K562 (cell line): Measurements from ENCODE around the gene OR2D2. TPM values are rescaled to one million over a fixed set of nuclear protein-coding genes. Genes with fewer than 3 reads are reported as not detected.
A peak's percentile ranks its signal among the peaks of the same experiment; 100 is the strongest.

ENCODE experiments used
- ATAC-seq: fragments of 200-7000 bp; cut with Tn5 transposase; 3 replicates; pipeline ENCODE4 v1.9.1; 2020; ENCODE audit warnings: moderate library complexity
- BruUV-seq: library from RNA; stranded (reverse); fragments of 400-500 nt; replicated peaks from 2 replicates; lab custom pipeline; 2021; lab: Mats Ljungman, UMichigan
- CTCF ChIA-PET: fragments of 300-600 bp; formaldehyde crosslinking; extraction: SDS; loops from one replicate; lab custom pipeline; 2021; ENCODE audit warnings: low intra/inter-chr PET ratio; lab: Yijun Ruan, JAX
- POLR2A ChIA-PET: fragments of 300-600, 350-650 bp; sonication (Branson Sonifier 250); formaldehyde crosslinking; extraction: SDS; loops from one replicate; lab custom pipeline; 2021; ENCODE audit warnings: antibody characterized with exemption, inconsistent platforms; lab: Yijun Ruan, JAX
- DNase-seq, 4 experiments: peaks; one replicate each; pipeline versions ENCODE4 v3.0.0 to v3.0.0-alpha.2; 2011 to 2018; ENCODE audit warnings: low spot score in 3 of 4, mixed read lengths in 3 of 4; ENCODE audit errors: extremely low read depth in 1 of 4
- FAIRE-seq: peaks from 2 replicates; lab custom pipeline; 2011; peaks lifted over from hg19 to GRCh38; lab: Jason Lieb, UNC
- H2AFZ ChIP-seq: 2 replicates; pipeline ENCODE4 v1.6.0; 2011; ENCODE audit warnings: low read depth, low read length, control low read depth, inconsistent platforms
- H3K27ac ChIP-seq: fragments of 200-600 bp; 3 replicates; pipeline ENCODE4 v1.8.0; 2011; ENCODE audit warnings: low read depth, mild to moderate bottlenecking, control low read depth, inconsistent platforms, low read length, moderate library complexity, mixed read lengths; ENCODE audit errors: extremely low read depth
- H3K27me3 ChIP-seq, 2 experiments: fragments of 300-600 bp in 1 of 2; 2 replicates in 1 of 2; 3 replicates in 1 of 2; pipeline versions ENCODE4 v1.6.0 to v1.8.0; 2011; ENCODE audit warnings: inconsistent platforms in 2 of 2, low read length in 2 of 2, mild to moderate bottlenecking in 1 of 2, mixed read lengths in 1 of 2, moderate library complexity in 1 of 2; ENCODE audit not compliant: control insufficient read depth in 2 of 2, insufficient read depth in 2 of 2
- H3K36me3 ChIP-seq: fragments of 300-600 bp; 3 replicates; pipeline ENCODE4 v1.8.0; 2011; ENCODE audit warnings: mild to moderate bottlenecking, low read length, inconsistent platforms; ENCODE audit not compliant: control insufficient read depth, insufficient read depth
- H3K4me1 ChIP-seq, 2 experiments: fragments of 200-600 bp in 1 of 2; replicated peaks in 1 of 2; 2 replicates in 1 of 2; 3 replicates in 1 of 2; pipeline versions ENCODE4 v1.5.1 to v1.8.0; 2011; ENCODE audit warnings: inconsistent platforms in 2 of 2, low read length in 2 of 2, mild to moderate bottlenecking in 1 of 2, mixed read lengths in 1 of 2, moderate library complexity in 1 of 2; ENCODE audit not compliant: control insufficient read depth in 2 of 2, insufficient read depth in 2 of 2
- H3K4me2 ChIP-seq: 2 replicates; pipeline ENCODE4 v1.6.1; 2011; ENCODE audit warnings: low read length, control low read depth, inconsistent platforms, mixed read lengths; ENCODE audit not compliant: insufficient read depth
- H3K4me3 ChIP-seq: fragments of 200-600 bp; sonication (generic), shearing (Covaris generic); 2 replicates; pipeline ENCODE4 v1.5.1; 2016; ENCODE audit warnings: control low read depth, inconsistent platforms
- H3K79me2 ChIP-seq: fragments of 200-600 bp; 3 replicates; pipeline ENCODE4 v1.8.0; 2011; ENCODE audit warnings: low read length, inconsistent platforms; ENCODE audit not compliant: control insufficient read depth, insufficient read depth
- H3K9ac ChIP-seq, 2 experiments: 2 replicates each; pipeline versions ENCODE4 v1.6.0 to v1.6.1; 2011; ENCODE audit warnings: low read depth in 2 of 2, low read length in 2 of 2, control low read depth in 1 of 2, inconsistent platforms in 1 of 2, mild to moderate bottlenecking in 1 of 2, mixed read lengths in 1 of 2; ENCODE audit not compliant: insufficient read depth in 1 of 2
- H3K9me1 ChIP-seq: one replicate; pipeline ENCODE4 v1.6.0; 2011; ENCODE audit warnings: inconsistent platforms, mild to moderate bottlenecking, low read length, moderate library complexity; ENCODE audit not compliant: control insufficient read depth, insufficient read depth
- H3K9me3 ChIP-seq: replicated peaks from 2 replicates; pipeline ENCODE4 v1.5.1; 2011; ENCODE audit warnings: low read depth, low read length, inconsistent platforms; ENCODE audit not compliant: control insufficient read depth, insufficient read depth
- H4K20me1 ChIP-seq: replicated peaks from 2 replicates; pipeline ENCODE4 v1.6.1; 2011; ENCODE audit warnings: low read length, inconsistent platforms, mixed read lengths; ENCODE audit not compliant: control insufficient read depth, insufficient read depth
- DACH1 ChIP-seq: fragments of 450-650 bp; IDR thresholded peaks from 2 replicates; pipeline ENCODE4 v1.6.1; 2018; ENCODE audit not compliant: partially characterized antibody
- ZNF436 ChIP-seq: fragments of 250-450, 450-650 bp; sonication (Bioruptor Pico); formaldehyde crosslinking; IDR thresholded peaks from 2 replicates; pipeline ENCODE4 v1.7.0; 2020; ENCODE audit warnings: mild to moderate bottlenecking
- WGBS: fragments of 100-300 bp; shearing (Covaris generic); methylation state at CpG from one replicate; pipeline ENCODE4 v1.1.6; 2016; ENCODE audit warnings: low coverage, mixed read lengths; ENCODE audit not compliant: insufficient coverage; ENCODE audit errors: missing lambda C conversion rate; 5-methylcytosine and 5-hydroxymethylcytosine counted together
- in situ Hi-C: fragments of 300-500 bp; cut with MboI; formaldehyde crosslinking; loops from 4 replicates; pipeline ENCODE4 v1.15.0; 2018; ENCODE audit warnings: inconsistent platforms, mixed read lengths
- intact Hi-C: fragments of 100-400 bp; cut with micrococcal nuclease; formaldehyde crosslinking; loops from 2 replicates; pipeline ENCODE4 v1.14.2; 2022
- polyA plus RNA-seq, 8 experiments: library from polyadenylated mRNA; depleted of rRNA in 4 of 8; stranded (reverse) in 5 of 8; unstranded in 3 of 8; fragments of >200 nt; fragmentation: Nextera tagmentation in 2 of 8; fragmentation: Illumina TruSeq in 1 of 8; extraction: Ambion mirVana in 2 of 8; extraction: Trizol in 1 of 8; gene quantifications; 2 replicates each; pipeline versions ENCODE4 v1.2.1 to v1.2.3, GENCODE V29; 2011 to 2014; ENCODE audit warnings: inconsistent platforms in 1 of 8, missing spikeins in 1 of 8
- total RNA-seq, 7 experiments: library from RNA; depleted of rRNA in 6 of 7; stranded (reverse); fragments of >200 nt in 6 of 7; fragmentation: Illumina TruSeq in 2 of 7; extraction: Trizol in 2 of 7; gene quantifications; 2 replicates each; pipeline versions ENCODE4 v1.2.1 to v1.2.3, GENCODE V29; 2011 to 2021; ENCODE audit warnings: low replicate concordance in 1 of 7
- TF ChIP-seq, protein P1 (sequence below): sonication (generic); formaldehyde crosslinking; IDR thresholded peaks from 2 replicates; pipeline ENCODE4 v1.8.1; 2023; ENCODE audit warnings: mild to moderate bottlenecking, missing genetic modification reagents
- TF ChIP-seq, protein P2 (sequence below): fragments of 450-650 bp; IDR thresholded peaks from 2 replicates; pipeline ENCODE4 v1.6.1; 2018; ENCODE audit not compliant: partially characterized antibody
- TF ChIP-seq, protein P3 (sequence below), 2 experiments: fragments of 450-650 bp in 1 of 2; sonication (generic) in 1 of 2; formaldehyde crosslinking in 1 of 2; IDR thresholded peaks; 2 replicates each; pipeline versions ENCODE4 v1.7.1 to v1.9.0; 2016 to 2022; ENCODE audit warnings: inconsistent platforms in 1 of 2, mild to moderate bottlenecking in 1 of 2, missing genetic modification reagents in 1 of 2

OR2D2 gene
- total and polyA plus RNA-seq, 9 of the 15 experiments (the other 6 are each of a cell fraction or from before 2014, with no cell fraction given): 0.10 to 1.0 (median 0.57) TPM; not detected in 2

DNA sequence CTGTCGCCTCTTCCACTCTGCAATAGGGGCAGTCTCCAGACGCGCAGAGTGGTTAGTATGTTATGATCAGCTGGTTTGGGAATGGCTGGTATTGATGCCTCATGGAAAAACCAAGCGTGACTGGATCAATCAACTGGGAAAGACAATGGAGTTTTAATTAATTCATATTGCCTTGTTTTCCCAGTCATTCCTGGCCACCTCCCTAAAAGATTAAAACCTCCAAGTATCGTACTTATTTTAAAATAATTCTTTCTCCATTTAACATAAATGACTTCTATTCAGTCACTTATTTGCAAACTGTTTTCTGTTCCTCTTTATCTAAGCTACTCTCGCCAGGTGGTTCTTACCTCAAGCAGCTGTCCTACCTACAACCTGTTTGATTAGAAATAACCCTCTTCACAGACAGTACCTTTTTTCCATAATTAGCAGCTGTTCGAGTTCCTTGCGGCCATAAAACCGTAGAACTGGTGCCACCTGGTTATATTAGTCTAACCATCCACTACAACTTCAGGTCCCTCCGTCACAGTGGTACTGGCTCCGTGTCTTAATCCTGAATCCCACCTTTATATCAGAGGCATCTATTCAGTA is 34.8 kb upstream of the OR2D2 start:
- Histone ChIP-seq H4K20me1 (no peaks in the 10 kb centered on the region), H2AFZ (peak overlapping the region; percentile 98), H3K36me3 (peaks cover 31% of the 10 kb centered on the region), H3K27ac (peak overlapping the region; percentile 89), H3K79me2 (peaks cover 32% of the 10 kb centered on the region), H3K9me3 (no peaks in the 10 kb centered on the region), H3K27me3 (no peaks in the 10 kb centered on the region), H3K4me2 (peak overlapping the region; percentile 94), H3K4me3 (peak overlapping the region; percentile 70), H3K9me1 (no peaks in the 10 kb centered on the region), H3K9ac (peak overlapping the region; percentile 90 to 98), H3K4me1 (peaks cover 0 to 11% of the 10 kb centered on the region in 2 experiments; a peak in 3 of 5 replicates)
- FAIRE-seq: no peak
- DNase-seq: peak in 1 of 4 experiments; percentile 11
- ChIA-PET CTCF (no interaction called here), POLR2A (interaction anchor here (0.5 to 1.8 kb wide), 7 partner anchors 8 to 135 kb away, joined by 3 to 7 read pairs (median 4); no protein-coding TSS in a partner anchor)
- BruUV-seq: no TSS peak
- under 1% methylated on average over 11 of the region's 11 CpGs for WGBS
- in situ Hi-C loops: no loop called here
- ATAC-seq: peak; percentile 10
- intact Hi-C loops: no loop called here
- TF ChIP-seq, protein P1, sequence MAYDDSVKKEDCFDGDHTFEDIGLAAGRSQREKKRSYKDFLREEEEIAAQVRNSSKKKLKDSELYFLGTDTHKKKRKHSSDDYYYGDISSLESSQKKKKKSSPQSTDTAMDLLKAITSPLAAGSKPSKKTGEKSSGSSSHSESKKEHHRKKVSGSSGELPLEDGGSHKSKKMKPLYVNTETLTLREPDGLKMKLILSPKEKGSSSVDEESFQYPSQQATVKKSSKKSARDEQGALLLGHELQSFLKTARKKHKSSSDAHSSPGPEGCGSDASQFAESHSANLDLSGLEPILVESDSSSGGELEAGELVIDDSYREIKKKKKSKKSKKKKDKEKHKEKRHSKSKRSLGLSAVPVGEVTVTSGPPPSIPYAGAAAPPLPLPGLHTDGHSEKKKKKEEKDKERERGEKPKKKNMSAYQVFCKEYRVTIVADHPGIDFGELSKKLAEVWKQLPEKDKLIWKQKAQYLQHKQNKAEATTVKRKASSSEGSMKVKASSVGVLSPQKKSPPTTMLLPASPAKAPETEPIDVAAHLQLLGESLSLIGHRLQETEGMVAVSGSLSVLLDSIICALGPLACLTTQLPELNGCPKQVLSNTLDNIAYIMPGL (CRISPR knock-in tag): 0 out of 2 replicates have a peak, but pooled peaks have one; percentile 37
- TF ChIP-seq DACH1 (peak; percentile 75), ZNF436 (no peak)
- TF ChIP-seq, protein P2, sequence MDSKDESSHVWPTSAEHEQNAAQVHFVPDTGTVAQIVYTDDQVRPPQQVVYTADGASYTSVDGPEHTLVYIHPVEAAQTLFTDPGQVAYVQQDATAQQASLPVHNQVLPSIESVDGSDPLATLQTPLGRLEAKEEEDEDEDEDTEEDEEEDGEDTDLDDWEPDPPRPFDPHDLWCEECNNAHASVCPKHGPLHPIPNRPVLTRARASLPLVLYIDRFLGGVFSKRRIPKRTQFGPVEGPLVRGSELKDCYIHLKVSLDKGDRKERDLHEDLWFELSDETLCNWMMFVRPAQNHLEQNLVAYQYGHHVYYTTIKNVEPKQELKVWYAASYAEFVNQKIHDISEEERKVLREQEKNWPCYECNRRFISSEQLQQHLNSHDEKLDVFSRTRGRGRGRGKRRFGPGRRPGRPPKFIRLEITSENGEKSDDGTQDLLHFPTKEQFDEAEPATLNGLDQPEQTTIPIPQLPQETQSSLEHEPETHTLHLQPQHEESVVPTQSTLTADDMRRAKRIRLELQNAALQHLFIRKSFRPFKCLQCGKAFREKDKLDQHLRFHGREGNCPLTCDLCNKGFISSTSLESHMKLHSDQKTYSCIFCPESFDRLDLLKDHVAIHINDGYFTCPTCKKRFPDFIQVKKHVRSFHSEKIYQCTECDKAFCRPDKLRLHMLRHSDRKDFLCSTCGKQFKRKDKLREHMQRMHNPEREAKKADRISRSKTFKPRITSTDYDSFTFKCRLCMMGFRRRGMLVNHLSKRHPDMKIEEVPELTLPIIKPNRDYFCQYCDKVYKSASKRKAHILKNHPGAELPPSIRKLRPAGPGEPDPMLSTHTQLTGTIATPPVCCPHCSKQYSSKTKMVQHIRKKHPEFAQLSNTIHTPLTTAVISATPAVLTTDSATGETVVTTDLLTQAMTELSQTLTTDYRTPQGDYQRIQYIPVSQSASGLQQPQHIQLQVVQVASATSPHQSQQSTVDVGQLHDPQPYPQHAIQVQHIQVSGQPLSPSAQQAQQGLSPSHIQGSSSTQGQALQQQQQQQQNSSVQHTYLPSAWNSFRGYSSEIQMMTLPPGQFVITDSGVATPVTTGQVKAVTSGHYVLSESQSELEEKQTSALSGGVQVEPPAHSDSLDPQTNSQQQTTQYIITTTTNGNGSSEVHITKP: peak; percentile 65
- TF ChIP-seq, protein P3, sequence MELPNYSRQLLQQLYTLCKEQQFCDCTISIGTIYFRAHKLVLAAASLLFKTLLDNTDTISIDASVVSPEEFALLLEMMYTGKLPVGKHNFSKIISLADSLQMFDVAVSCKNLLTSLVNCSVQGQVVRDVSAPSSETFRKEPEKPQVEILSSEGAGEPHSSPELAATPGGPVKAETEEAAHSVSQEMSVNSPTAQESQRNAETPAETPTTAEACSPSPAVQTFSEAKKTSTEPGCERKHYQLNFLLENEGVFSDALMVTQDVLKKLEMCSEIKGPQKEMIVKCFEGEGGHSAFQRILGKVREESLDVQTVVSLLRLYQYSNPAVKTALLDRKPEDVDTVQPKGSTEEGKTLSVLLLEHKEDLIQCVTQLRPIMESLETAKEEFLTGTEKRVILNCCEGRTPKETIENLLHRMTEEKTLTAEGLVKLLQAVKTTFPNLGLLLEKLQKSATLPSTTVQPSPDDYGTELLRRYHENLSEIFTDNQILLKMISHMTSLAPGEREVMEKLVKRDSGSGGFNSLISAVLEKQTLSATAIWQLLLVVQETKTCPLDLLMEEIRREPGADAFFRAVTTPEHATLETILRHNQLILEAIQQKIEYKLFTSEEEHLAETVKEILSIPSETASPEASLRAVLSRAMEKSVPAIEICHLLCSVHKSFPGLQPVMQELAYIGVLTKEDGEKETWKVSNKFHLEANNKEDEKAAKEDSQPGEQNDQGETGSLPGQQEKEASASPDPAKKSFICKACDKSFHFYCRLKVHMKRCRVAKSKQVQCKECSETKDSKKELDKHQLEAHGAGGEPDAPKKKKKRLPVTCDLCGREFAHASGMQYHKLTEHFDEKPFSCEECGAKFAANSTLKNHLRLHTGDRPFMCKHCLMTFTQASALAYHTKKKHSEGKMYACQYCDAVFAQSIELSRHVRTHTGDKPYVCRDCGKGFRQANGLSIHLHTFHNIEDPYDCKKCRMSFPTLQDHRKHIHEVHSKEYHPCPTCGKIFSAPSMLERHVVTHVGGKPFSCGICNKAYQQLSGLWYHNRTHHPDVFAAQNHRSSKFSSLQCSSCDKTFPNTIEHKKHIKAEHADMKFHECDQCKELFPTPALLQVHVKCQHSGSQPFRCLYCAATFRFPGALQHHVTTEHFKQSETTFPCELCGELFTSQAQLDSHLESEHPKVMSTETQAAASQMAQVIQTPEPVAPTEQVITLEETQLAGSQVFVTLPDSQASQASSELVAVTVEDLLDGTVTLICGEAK (IDR thresholded peaks at IDR 0.05): no peak
- TF ChIP-seq, protein P3 (CRISPR knock-in tag; IDR thresholded peaks at IDR 0.05): no peak
